Measurements from ENCODE around the gene CRLF2. TPM values are rescaled to one million over a fixed set of nuclear protein-coding genes. Genes with fewer than 3 reads are reported as not detected.
"Not testable (repeated sequence)": the region's sequence is repeated elsewhere in the genome, so short reads cannot be mapped to it uniquely, and the experiment has no call there.

The CRLF2 gene
- total RNA-seq, 2 experiments from 2014 or later = 0.80 to 3.3 TPM

- intact Hi-C loops (cut with micrococcal nuclease; ENCODE audit: unreplicated experiment); H3K9me2 ChIP-seq (ENCODE audit: insufficient read depth, low read length); BruUV-seq (replicated peaks); H3K9me3 ChIP-seq (ENCODE audit: low read length); H3K27ac ChIP-seq (ENCODE audit: low read depth, low read length, poor library complexity, severe bottlenecking); H3K4me1 ChIP-seq (ENCODE audit: insufficient read depth, low read length, poor library complexity, severe bottlenecking); H3K4me3 ChIP-seq (ENCODE audit: low read depth, low read length, poor library complexity, severe bottlenecking); H2AFZ ChIP-seq (ENCODE audit: low read length); H3K36me3 ChIP-seq (ENCODE audit: insufficient read depth, low read length); H3K4me2 ChIP-seq (ENCODE audit: low read length); POLR2A ChIA-PET; H3K79me2 ChIP-seq (ENCODE audit: insufficient read depth, low read depth, low read length); H4K20me1 ChIP-seq (ENCODE audit: insufficient read depth, low read length); DNase-seq (ENCODE audit: low spot score); CTCF ChIA-PET (ENCODE audit: unreplicated experiment): not testable (repeated sequence)
Observed at GRCh38 chrX:1173435-1173834, 39.0 kb downstream of the CRLF2 start.

- BruUV-seq (replicated peaks) = no TSS peak
- no peaks in the 10 kb centered on the region for H3K4me1 ChIP-seq (ENCODE audit: insufficient read depth, low read length, poor library complexity, severe bottlenecking)
- no peak overlapping the region for H2AFZ ChIP-seq (ENCODE audit: low read length)
- no peaks in the 10 kb centered on the region for H3K79me2 ChIP-seq (ENCODE audit: insufficient read depth, low read depth, low read length)
- TF ChIP-seq EZH2phosphoT487 (IDR thresholded peaks at IDR 0.05; ENCODE audit: borderline replicate concordance, low read depth, low read length) (no peak), CTCF (conservative IDR thresholded peaks at IDR 0.05; ENCODE audit: low read length) (no peak)
- no peaks in the 10 kb centered on the region for H4K20me1 ChIP-seq (ENCODE audit: insufficient read depth, low read length)
- no peaks in the 10 kb centered on the region for H3K36me3 ChIP-seq (ENCODE audit: insufficient read depth, low read length)
- ChIA-PET POLR2A (no interaction called here), CTCF (ENCODE audit: unreplicated experiment) (no interaction called here)
- H3K4me2 ChIP-seq (ENCODE audit: low read length) = no peak overlapping the region
- no peaks in the 10 kb centered on the region for H3K9me2 ChIP-seq (ENCODE audit: insufficient read depth, low read length)
- DNase-seq (ENCODE audit: low spot score) = no peak
- H3K27ac ChIP-seq (ENCODE audit: low read depth, low read length, poor library complexity, severe bottlenecking) = no peak overlapping the region
- intact Hi-C loops (cut with micrococcal nuclease; ENCODE audit: unreplicated experiment) = no loop called here
- H3K9me3 ChIP-seq (ENCODE audit: low read length) = no peaks in the 10 kb centered on the region
- no peak overlapping the region for H3K4me3 ChIP-seq (ENCODE audit: low read depth, low read length, poor library complexity, severe bottlenecking)
Observed at GRCh38 chrX:1172496-1172895, 40.0 kb downstream of the CRLF2 start.

- CTCF ChIA-PET (ENCODE audit: unreplicated experiment); H4K20me1 ChIP-seq (ENCODE audit: insufficient read depth, low read length); H3K4me1 ChIP-seq (ENCODE audit: insufficient read depth, low read length, poor library complexity, severe bottlenecking); H3K9me2 ChIP-seq (ENCODE audit: insufficient read depth, low read length); POLR2A ChIA-PET; H3K36me3 ChIP-seq (ENCODE audit: insufficient read depth, low read length); H3K79me2 ChIP-seq (ENCODE audit: insufficient read depth, low read depth, low read length); H3K9me3 ChIP-seq (ENCODE audit: low read length); H2AFZ ChIP-seq (ENCODE audit: low read length); H3K27ac ChIP-seq (ENCODE audit: low read depth, low read length, poor library complexity, severe bottlenecking); H3K4me2 ChIP-seq (ENCODE audit: low read length); DNase-seq (ENCODE audit: low spot score); intact Hi-C loops (cut with micrococcal nuclease; ENCODE audit: unreplicated experiment); BruUV-seq (replicated peaks); H3K4me3 ChIP-seq (ENCODE audit: low read depth, low read length, poor library complexity, severe bottlenecking): not testable (repeated sequence)
Observed at GRCh38 chrX:1171915-1172314, 40.5 kb downstream of the CRLF2 start.

GRCh38 chrX:1170243-1170642, 42.2 kb downstream of the CRLF2 start:
- ChIA-PET CTCF (ENCODE audit: unreplicated experiment) (no interaction called here), POLR2A (no interaction called here)
- BruUV-seq (replicated peaks) = no TSS peak
- peaks cover 4% of the 10 kb centered on the region for H3K4me1 ChIP-seq (ENCODE audit: insufficient read depth, low read length, poor library complexity, severe bottlenecking)
- TF ChIP-seq EZH2phosphoT487 (IDR thresholded peaks at IDR 0.05; ENCODE audit: borderline replicate concordance, low read depth, low read length) = no peak
- TF ChIP-seq CTCF (conservative IDR thresholded peaks at IDR 0.05; ENCODE audit: low read length) = no peak
- H3K27ac ChIP-seq (ENCODE audit: low read depth, low read length, poor library complexity, severe bottlenecking) = no peak overlapping the region
- H3K9me3 ChIP-seq (ENCODE audit: low read length) = no peaks in the 10 kb centered on the region
- no peaks in the 10 kb centered on the region for H3K36me3 ChIP-seq (ENCODE audit: insufficient read depth, low read length)
- H3K9me2 ChIP-seq (ENCODE audit: insufficient read depth, low read length) = no peaks in the 10 kb centered on the region
- intact Hi-C loops (cut with micrococcal nuclease; ENCODE audit: unreplicated experiment) = no loop called here
- H2AFZ ChIP-seq (ENCODE audit: low read length) = no peak overlapping the region
- H4K20me1 ChIP-seq (ENCODE audit: insufficient read depth, low read length) = no peaks in the 10 kb centered on the region
- DNase-seq (ENCODE audit: low spot score) = no peak
- H3K79me2 ChIP-seq (ENCODE audit: insufficient read depth, low read depth, low read length) = no peaks in the 10 kb centered on the region
- H3K4me3 ChIP-seq (ENCODE audit: low read depth, low read length, poor library complexity, severe bottlenecking) = no peak overlapping the region
- H3K4me2 ChIP-seq (ENCODE audit: low read length) = no peak overlapping the region

Measured in OCI-LY7 (cell line).